ENCODE measurements around the gene CUBN. TPM values are rescaled to one million over a fixed set of nuclear protein-coding genes. Genes with fewer than 3 reads are reported as not detected.

Gene CUBN
- total and polyA plus RNA-seq, 2 of the 13 experiments (the other 11 are each of a cell fraction or from before 2014, with no cell fraction given): 0.27 to 0.32 TPM

DNA sequence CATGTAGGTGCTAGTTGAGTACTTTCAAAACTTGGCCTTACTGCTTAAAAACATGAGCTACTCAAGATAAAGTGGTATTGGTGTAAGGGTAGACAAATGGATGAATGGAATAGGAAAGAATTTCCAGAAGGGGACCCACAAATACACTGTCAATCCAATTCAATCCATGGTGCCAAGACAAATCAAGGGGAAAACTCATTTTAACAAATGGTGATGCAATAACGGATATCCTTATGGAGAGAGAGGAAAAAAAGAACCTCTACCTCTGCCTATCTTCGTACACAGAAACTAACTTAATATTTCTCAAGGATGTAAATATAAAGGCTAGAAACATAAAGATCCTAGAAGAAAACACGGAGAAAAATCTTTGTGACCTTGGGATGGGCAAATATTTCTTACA, 188.5 kb downstream of the CUBN start:
- Histone ChIP-seq H3K4me1 (ENCODE audit: insufficient read depth, low read length) (no peaks in the 10 kb centered on the region), H3K4me3 (replicated peaks in 1 of 3; ENCODE audit: insufficient read depth in 1 of 3, low read depth in 2 of 3, low read length in 3 of 3) (no peak overlapping the region), H3K9me3 (ENCODE audit: low read length) (no peaks in the 10 kb centered on the region), H3K27ac (ENCODE audit: extremely low read length, insufficient read depth, low read length) (no peak overlapping the region), H3K9ac (ENCODE audit: insufficient read depth, low read depth, low read length) (no peak overlapping the region), H3K36me3 (replicated peaks in 1 of 2; ENCODE audit: control insufficient read depth in 1 of 2, insufficient read depth in 2 of 2, low read length in 2 of 2) (no peaks in the 10 kb centered on the region), H3K4me2 (ENCODE audit: low read depth, low read length) (no peak overlapping the region), H3K79me2 (ENCODE audit: insufficient read depth, low read length) (no peaks in the 10 kb centered on the region), H3K27me3 (ENCODE audit: control insufficient read depth in 1 of 2, insufficient read depth in 2 of 2, low read length in 2 of 2) (no peaks in the 10 kb centered on the region), H4K20me1 (ENCODE audit: insufficient read depth, low read length) (no peaks in the 10 kb centered on the region), H2AFZ (ENCODE audit: low read length) (no peak overlapping the region)
- FAIRE-seq: no peak
- BruUV-seq (replicated peaks): no TSS peak
- no peak for ATAC-seq
- 19% methylated on average over 3 of the region's 3 CpGs for WGBS (ENCODE audit: low lambda C conversion rate)
- POLR2A ChIA-PET: no interaction called here
- no peak for DNase-seq (ENCODE audit: low spot score)
- intact Hi-C loops (cut with micrococcal nuclease; ENCODE audit: unreplicated experiment) (loop anchor here (1.0 kb wide), 1 partner anchor 27 kb away; no protein-coding TSS in a partner anchor), in situ Hi-C loops (cut with HindIII; ENCODE audit: extremely low pct_ligation_motif_present, low pct_unique_long_range_greater_than_20kb) (no loop called here)
- TF ChIP-seq ATF1 (CRISPR knock-in tag; IDR thresholded peaks at IDR 0.05) (no peak), ZNF232 (CRISPR knock-in tag; IDR thresholded peaks at IDR 0.05; ENCODE audit: borderline replicate concordance) (no peak), CEBPB (IDR thresholded peaks at IDR 0.05; ENCODE audit: borderline replicate concordance, low read depth, low read length) (peak; percentile 14; the same call in 1 of the 2 replicates), ATF7 (IDR thresholded peaks at IDR 0.05) (peak; percentile 40; the same call in 1 of the 2 replicates), ATF7 (CRISPR knock-in tag; IDR thresholded peaks at IDR 0.05) (no peak)
- CTCF ChIA-PET (ENCODE audit: low intra/inter-chr PET ratio, low total read pairs): no interaction called here

DNA sequence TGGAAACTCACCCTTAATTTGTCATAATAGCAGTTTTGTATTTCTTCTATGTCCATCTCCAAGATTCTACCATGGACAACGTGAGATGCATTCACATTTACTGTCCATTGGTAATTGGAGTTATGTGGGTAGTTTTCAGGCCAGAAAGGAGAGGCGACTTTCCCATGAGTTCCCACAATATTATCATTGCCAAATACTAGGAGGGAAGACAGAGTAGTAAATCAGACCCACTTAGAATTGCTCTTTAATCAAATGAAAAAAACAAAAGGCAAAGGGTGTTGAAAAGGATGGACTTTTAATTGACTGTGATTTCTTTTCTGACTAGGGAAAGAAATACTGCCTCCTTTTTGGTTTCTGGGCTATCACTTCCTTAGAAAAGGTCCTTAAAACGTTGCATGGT, 190.7 kb downstream of the CUBN start:
- 25% methylated on average over 3 of the region's 3 CpGs for WGBS (ENCODE audit: low lambda C conversion rate)
- CTCF ChIA-PET (ENCODE audit: low intra/inter-chr PET ratio, low total read pairs): no interaction called here
- H4K20me1 ChIP-seq (ENCODE audit: insufficient read depth, low read length): no peaks in the 10 kb centered on the region
- TF ChIP-seq SETDB1 (CRISPR knock-in tag; IDR thresholded peaks at IDR 0.05; ENCODE audit: borderline replicate concordance) (no peak), CHD4 (IDR thresholded peaks at IDR 0.05; ENCODE audit: borderline replicate concordance, low read length) (no peak), SRSF9 (IDR thresholded peaks at IDR 0.05; ENCODE audit: borderline replicate concordance, insufficient read depth, low read depth, low read length, poor library complexity, severe bottlenecking) (no peak), RNF2 (conservative IDR thresholded peaks at IDR 0.05; ENCODE audit: low read depth) (no peak)
- TF ChIP-seq, protein P1, sequence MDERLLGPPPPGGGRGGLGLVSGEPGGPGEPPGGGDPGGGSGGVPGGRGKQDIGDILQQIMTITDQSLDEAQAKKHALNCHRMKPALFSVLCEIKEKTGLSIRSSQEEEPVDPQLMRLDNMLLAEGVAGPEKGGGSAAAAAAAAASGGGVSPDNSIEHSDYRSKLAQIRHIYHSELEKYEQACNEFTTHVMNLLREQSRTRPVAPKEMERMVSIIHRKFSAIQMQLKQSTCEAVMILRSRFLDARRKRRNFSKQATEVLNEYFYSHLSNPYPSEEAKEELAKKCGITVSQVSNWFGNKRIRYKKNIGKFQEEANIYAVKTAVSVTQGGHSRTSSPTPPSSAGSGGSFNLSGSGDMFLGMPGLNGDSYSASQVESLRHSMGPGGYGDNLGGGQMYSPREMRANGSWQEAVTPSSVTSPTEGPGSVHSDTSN (CRISPR knock-in tag; IDR thresholded peaks at IDR 0.05): no peak
- TF ChIP-seq, protein P2, sequence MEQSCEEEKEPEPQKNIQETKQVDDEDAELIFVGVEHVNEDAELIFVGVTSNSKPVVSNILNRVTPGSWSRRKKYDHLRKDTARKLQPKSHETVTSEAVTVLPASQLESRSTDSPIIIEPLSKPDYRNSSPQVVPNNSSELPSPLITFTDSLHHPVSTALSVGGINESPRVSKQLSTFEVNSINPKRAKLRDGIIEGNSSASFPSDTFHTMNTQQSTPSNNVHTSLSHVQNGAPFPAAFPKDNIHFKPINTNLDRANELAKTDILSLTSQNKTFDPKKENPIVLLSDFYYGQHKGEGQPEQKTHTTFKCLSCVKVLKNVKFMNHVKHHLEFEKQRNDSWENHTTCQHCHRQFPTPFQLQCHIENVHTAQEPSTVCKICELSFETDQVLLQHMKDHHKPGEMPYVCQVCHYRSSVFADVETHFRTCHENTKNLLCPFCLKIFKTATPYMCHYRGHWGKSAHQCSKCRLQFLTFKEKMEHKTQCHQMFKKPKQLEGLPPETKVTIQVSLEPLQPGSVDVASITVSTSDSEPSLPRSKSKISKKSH (CRISPR knock-in tag; IDR thresholded peaks at IDR 0.05; ENCODE audit: borderline replicate concordance): no peak
- TF ChIP-seq, protein P3, sequence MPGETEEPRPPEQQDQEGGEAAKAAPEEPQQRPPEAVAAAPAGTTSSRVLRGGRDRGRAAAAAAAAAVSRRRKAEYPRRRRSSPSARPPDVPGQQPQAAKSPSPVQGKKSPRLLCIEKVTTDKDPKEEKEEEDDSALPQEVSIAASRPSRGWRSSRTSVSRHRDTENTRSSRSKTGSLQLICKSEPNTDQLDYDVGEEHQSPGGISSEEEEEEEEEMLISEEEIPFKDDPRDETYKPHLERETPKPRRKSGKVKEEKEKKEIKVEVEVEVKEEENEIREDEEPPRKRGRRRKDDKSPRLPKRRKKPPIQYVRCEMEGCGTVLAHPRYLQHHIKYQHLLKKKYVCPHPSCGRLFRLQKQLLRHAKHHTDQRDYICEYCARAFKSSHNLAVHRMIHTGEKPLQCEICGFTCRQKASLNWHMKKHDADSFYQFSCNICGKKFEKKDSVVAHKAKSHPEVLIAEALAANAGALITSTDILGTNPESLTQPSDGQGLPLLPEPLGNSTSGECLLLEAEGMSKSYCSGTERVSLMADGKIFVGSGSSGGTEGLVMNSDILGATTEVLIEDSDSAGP (CRISPR knock-in tag; IDR thresholded peaks at IDR 0.05; ENCODE audit: borderline replicate concordance): no peak
- no peak overlapping the region for H3K27ac ChIP-seq (ENCODE audit: extremely low read length, insufficient read depth, low read length)
- no peak for ATAC-seq
- no peak for DNase-seq (ENCODE audit: low spot score)
- intact Hi-C loops (cut with micrococcal nuclease; ENCODE audit: unreplicated experiment) (no loop called here), in situ Hi-C loops (cut with HindIII; ENCODE audit: extremely low pct_ligation_motif_present, low pct_unique_long_range_greater_than_20kb) (no loop called here)
- H3K4me3 ChIP-seq (replicated peaks in 1 of 3; ENCODE audit: insufficient read depth in 1 of 3, low read depth in 2 of 3, low read length in 3 of 3): no peak overlapping the region
- POLR2A ChIA-PET: no interaction called here
- H3K79me2 ChIP-seq (ENCODE audit: insufficient read depth, low read length): no peaks in the 10 kb centered on the region
- H3K9ac ChIP-seq (ENCODE audit: insufficient read depth, low read depth, low read length): no peak overlapping the region
- no peak overlapping the region for H2AFZ ChIP-seq (ENCODE audit: low read length)
- H3K4me1 ChIP-seq (ENCODE audit: insufficient read depth, low read length): no peaks in the 10 kb centered on the region
- no peak for FAIRE-seq
- H3K9me3 ChIP-seq (ENCODE audit: low read length): no peaks in the 10 kb centered on the region
- H3K27me3 ChIP-seq (ENCODE audit: control insufficient read depth in 1 of 2, insufficient read depth in 2 of 2, low read length in 2 of 2): no peaks in the 10 kb centered on the region
- no peaks in the 10 kb centered on the region for H3K36me3 ChIP-seq (replicated peaks in 1 of 2; ENCODE audit: control insufficient read depth in 1 of 2, insufficient read depth in 2 of 2, low read length in 2 of 2)
- no peak overlapping the region for H3K4me2 ChIP-seq (ENCODE audit: low read depth, low read length)
- no TSS peak for BruUV-seq (replicated peaks)
